CD4-positive, alpha-beta T cell treated with Interleukin-17A for 4 hours (primary cell): ENCODE measurements around the gene GOLGA8Q.
A peak's percentile ranks its signal among the peaks of the same experiment; 100 is the strongest.
"Not testable (repeated sequence)": the region's sequence is repeated elsewhere in the genome, so short reads cannot be mapped to it uniquely, and the experiment has no call there.

Source experiments
- DNase-seq: peaks from one replicate; pipeline ENCODE4 v3.0.0-alpha.2; 2020; ENCODE audit warnings: mixed read lengths

Gene GOLGA8Q, protein sequence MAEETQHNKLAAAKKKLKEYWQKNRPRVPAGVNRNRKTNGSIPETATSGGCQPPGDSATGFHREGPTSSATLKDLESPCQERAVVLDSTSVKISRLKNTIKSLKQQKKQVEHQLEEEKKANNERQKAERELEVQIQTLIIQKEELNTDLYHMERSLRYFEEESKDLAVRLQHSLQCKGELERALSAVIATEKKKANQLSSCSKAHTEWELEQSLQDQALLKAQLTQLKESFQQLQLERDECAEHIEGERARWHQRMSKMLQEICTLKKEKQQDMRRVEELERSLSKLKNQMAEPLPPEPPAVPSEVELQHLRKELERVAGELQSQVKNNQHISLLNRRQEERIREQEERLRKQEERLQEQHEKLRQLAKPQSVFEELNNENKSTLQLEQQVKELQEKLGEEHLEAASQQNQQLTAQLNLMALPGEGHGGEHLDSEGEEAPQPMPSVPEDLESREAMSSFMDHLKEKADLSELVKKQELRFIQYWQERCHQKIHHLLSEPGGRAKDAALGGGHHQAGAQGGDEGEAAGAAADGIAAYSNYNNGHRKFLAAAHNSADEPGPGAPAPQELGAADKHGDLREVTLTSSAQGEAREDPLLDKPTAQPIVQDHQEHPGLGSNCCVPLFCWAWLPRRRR

GRCh38 chr15:30551750-30552149 lies at the start of gene GOLGA8Q:
Gene GOLGA8Q (plus strand): TSS chr15:30552050. CDS start chr15:30552078, 28 bp downstream.
- not testable (repeated sequence) for DNase-seq

DNA sequence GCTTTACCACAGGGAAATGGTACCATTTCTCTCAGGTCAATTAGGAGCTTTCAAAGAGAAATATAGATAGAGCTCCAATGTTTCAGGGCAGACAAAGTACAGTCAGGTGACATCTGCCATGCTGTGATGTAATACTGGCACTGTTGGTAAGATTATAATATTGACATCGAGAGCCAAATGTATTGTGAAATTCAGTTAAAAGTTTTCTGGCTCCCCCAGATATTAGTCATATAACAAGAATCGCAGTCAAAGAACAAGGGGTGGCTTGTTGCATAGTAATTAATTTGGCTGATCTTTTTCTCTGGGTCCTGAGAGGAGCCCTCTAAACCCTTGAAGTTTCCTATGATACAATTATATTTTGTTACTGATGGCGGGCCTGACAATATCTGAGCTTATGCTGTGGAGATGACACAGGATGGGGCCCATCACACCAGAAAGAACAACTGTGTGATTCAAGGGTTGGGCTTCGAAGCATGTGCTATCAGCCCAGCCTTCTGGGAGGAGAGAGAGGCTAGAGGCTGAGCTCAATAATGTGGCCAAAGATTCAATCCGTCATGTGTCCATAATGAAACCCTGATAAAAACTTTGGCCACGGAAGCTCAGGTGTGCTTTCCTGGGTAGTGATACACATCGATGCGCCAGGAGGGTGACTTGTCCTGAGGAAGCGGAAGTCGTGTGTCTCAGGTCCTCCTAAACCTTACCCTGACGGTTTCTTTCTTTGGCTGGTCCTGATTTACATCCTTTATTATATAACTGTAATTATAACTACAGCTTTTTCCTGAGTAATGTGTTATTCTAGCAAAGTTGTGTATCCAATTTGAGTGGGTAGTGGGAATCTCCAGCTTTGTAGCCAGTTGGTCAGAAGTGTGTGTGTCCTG lies 48.7 kb upstream of the GOLGA8Q start:
- not testable (repeated sequence) for DNase-seq

DNA sequence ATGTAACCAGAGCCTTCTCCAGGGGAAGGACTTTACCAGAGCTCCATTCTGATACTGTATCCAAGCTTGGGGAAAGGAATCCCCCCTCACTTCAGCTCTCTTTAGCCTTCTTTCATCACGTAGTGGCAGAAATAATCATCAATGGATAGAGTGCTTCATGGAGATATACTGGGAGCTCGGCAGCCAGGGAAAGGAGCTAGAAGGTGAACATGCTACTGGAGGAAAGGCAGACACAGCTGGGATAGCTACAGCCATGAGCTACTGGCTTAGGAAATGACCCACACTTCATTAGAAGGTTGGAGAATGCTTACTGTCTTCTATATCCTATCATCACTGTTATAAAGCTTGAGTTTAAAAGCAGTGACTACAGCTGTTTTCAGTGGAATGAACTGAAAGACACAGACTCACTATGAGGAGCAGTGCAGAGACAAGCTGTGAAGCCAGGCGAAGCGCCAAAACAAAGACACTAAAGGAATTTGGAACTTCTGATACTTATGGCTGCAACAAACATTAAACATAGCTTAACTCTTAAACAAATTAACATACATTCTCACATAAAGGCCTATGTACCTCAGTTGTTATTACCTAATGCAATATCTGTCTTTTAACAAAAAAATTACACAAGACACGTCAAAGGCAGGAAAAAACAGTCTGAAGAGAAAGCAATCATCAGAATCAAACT lies 47.5 kb upstream of the GOLGA8Q start:
- not testable (repeated sequence) for DNase-seq

DNA sequence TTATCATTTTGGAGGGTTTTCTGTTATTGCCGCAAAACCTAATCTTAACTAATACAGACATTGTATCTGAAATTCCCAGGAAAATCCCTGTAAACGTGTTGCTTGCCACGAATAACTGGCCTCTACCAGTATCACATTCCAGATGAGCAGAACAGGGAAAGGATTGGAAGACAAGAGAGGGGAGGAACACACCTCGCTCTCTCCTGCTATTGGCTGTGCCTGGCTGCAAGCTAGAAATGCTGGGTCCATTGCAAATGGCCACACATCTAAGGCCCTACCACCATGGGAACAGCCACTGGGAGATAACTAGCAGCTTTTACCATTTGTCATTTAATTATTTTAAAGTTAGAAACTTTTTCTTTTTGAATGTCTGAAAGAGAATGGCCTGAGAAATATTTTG lies 37.3 kb upstream of the GOLGA8Q start:
- not testable (repeated sequence) for DNase-seq

DNA sequence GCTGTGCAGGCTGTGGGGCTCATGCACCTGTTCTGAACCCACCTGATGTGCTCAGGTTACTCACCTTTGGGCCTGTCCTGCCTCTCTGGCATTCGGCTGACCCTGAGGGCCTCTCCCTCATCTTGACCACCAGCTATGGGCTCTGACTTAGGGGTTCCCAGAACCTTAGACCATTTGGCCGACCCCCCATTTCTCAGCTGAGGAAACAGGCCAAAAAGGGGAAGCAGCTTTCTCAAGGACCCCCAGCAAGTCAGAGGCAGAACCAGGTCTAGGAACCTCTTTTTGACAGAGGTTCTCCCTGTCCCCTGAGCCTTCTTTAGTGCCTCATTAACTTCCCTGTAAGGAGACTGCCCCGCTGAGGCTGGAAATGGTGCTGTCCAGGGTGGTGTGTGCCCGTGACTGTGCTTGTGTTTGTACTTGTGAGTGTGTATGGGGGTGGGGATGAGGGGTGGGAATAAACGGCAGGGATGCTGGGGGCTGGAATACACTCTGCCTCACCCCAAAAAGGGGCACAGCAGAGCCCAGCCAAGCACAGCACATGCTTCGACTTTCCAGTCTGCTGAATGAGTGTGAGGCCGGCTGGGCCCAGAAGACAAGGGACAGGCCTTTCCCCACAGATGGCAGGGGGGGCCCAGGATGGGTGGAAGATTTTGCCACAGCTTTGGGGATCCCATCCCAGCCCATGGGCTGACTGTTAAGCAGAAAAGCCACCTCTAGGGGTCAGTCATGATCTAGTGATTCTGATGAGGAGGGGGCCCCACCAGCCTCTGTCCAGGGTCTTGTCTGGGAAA lies 28.2 kb upstream of the GOLGA8Q start:
- DNase-seq, result peak; percentile 0

DNA sequence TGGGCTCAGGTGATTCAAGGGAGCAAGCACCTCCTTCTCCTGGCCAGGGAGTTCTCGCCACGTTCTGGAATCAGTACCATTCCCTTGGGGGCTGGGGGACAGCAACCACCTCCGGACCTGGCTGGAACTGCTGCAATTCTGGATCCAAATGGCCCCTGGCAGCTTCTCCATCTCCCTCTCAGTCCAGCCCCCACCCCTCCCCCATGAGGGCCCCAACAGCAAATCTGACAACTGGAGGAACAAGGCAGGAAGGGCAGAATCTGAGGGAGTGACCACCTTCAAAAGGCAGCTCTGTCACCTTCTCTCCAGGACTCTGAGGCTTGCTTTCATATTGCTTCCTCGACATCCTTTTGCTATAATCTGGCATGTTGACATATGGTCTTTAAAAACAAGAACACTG lies 25.9 kb upstream of the GOLGA8Q start:
- not testable (repeated sequence) for DNase-seq

- not testable (repeated sequence) for DNase-seq
Measured at GRCh38 chr15:30529049-30529448, 22.8 kb upstream of the GOLGA8Q start.

GRCh38 chr15:30566949-30567348 lies 15.1 kb downstream of the GOLGA8Q start:
- DNase-seq, result not testable (repeated sequence)

DNA sequence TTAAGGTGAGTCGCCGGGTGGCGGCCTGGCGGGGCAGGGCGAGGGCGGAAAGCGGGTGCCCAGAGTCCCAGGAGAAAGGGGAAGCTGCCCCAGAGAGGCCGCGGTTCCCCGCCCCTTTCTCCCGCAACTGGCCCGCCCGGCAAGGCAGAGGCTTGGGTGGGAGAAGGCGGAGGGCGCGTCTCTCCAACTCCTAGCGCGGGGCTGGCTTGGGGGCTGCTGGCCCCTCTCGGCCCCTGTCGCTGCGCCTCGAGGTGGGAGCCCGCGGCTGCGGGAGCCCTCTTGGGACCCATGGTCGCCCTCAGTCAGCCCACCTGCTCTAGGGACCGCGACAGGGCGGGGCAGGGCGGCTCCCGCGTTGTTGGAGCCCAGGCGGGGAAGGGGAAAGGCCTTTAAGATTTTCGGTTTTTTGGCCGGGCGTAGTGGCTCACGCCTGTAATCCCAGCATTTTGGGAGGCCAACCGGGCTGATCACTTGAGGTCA lies 21.2 kb downstream of the GOLGA8Q start:
- not testable (repeated sequence) for DNase-seq

GRCh38 chr15:30579394-30579970 lies 27.6 kb downstream of the GOLGA8Q start:
- not testable (repeated sequence) for DNase-seq

DNA sequence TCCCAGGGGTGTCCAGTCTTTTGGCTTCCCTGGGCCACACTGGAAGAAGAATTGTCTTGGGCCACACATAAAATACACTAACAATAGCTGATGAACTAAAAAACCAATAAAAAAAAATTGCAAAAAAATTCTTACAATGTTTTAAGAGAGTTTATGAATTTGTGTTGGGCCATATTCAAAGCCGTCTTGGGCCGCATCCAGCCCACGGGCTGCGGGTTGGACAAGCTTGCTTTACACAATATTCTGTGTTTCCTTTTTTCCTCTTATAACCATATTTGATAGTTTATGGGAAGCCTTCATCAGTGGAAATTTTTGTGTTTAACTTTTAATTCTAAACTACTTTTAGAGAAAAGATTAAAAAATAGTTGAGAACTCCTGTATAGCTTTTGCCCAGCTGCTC lies 28.9 kb downstream of the GOLGA8Q start:
- not testable (repeated sequence) for DNase-seq

DNA sequence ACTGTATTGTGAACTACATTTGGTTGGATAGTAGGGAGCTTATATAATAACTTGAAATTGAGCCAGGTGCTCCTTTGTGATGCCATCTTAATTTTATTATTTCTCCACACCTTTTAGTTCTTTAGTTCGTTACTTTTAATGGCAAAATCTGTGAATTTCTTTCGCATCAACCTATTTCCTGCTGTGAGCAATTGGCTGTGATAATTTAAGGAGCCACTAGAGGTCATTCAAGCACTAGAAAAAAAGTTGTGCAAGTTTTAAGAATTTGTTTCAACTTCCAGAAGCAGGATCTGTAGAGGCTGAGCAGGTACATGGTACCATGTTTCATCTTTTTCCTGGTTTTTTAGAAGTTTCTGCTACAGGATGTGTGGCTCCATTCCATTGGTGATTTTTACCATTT lies 47.1 kb downstream of the GOLGA8Q start:
- not testable (repeated sequence) for DNase-seq

- not testable (repeated sequence) for DNase-seq
Measured at GRCh38 chr15:30603796-30604195, 51.9 kb downstream of the GOLGA8Q start, which contains the start of gene GOLGA8H. Gene GOLGA8H (plus strand): TSS chr15:30604028. CDS start chr15:30604126, 98 bp downstream.
